HepG2 (cell line): Measurements from ENCODE around the gene STX8. TPM values are rescaled to one million over a fixed set of nuclear protein-coding genes. Genes with fewer than 3 reads are reported as not detected.

Experiments used
- ATAC-seq: fragments of 200-7000 bp; cut with Tn5 transposase; 3 replicates; pipeline ENCODE4 v1.9.1; 2020; ENCODE audit warnings: mild to moderate bottlenecking, moderate library complexity
- BruUV-seq: library from RNA; stranded (reverse); fragments of 400-500 nt; replicated peaks from 2 replicates; lab custom pipeline; 2021; lab: Mats Ljungman, UMichigan
- CTCF ChIA-PET: fragments of 300-600 bp; formaldehyde crosslinking; extraction: SDS; loops from one replicate; lab custom pipeline; 2021; ENCODE audit warnings: low total read pairs, inconsistent platforms, low intra/inter-chr PET ratio; lab: Yijun Ruan, JAX
- POLR2A ChIA-PET: fragments of 350-600 bp; sonication (Branson Sonifier 250); formaldehyde crosslinking; loops from one replicate; lab custom pipeline; 2020; ENCODE audit warnings: antibody characterized with exemption, inconsistent platforms; lab: Yijun Ruan, JAX
- DNase-seq: peaks from one replicate; pipeline ENCODE4 v3.0.0-alpha.2; 2015; ENCODE audit warnings: low spot score
- FAIRE-seq: peaks from 3 replicates; lab custom pipeline; 2011; peaks lifted over from hg19 to GRCh38; lab: Jason Lieb, UNC
- H2AFZ ChIP-seq: one replicate; pipeline ENCODE4 v1.6.1; 2011; ENCODE audit warnings: low read length, inconsistent platforms
- H3K27ac ChIP-seq: fragments of 300-600 bp; 3 replicates; pipeline ENCODE4 v1.8.0; 2011; ENCODE audit warnings: mixed run types, mild to moderate bottlenecking, mixed read lengths, low read length, inconsistent platforms; ENCODE audit not compliant: insufficient read depth; ENCODE audit errors: extremely low read length
- H3K27me3 ChIP-seq, 2 experiments: fragments of 200-600 bp in 1 of 2; 2 replicates in 1 of 2; 3 replicates in 1 of 2; pipeline versions ENCODE4 v1.6.0 to v1.8.0; 2011; ENCODE audit warnings: low read length in 2 of 2, mild to moderate bottlenecking in 2 of 2, moderate library complexity in 2 of 2, inconsistent platforms in 1 of 2; ENCODE audit not compliant: insufficient read depth in 2 of 2, control insufficient read depth in 1 of 2
- H3K36me3 ChIP-seq, 2 experiments: fragments of 200-600 bp in 1 of 2; replicated peaks in 1 of 2; 2 replicates in 1 of 2; 3 replicates in 1 of 2; pipeline versions ENCODE4 v1.5.1 to v1.8.0; 2011; ENCODE audit warnings: low read length in 2 of 2, inconsistent platforms in 1 of 2; ENCODE audit not compliant: insufficient read depth in 2 of 2, control insufficient read depth in 1 of 2
- H3K4me1 ChIP-seq: 2 replicates; pipeline ENCODE4 v1.5.1; 2012; ENCODE audit warnings: low read length, inconsistent platforms; ENCODE audit not compliant: insufficient read depth
- H3K4me2 ChIP-seq: 2 replicates; pipeline ENCODE4 v1.6.0; 2011; ENCODE audit warnings: low read depth, low read length, inconsistent platforms
- H3K4me3 ChIP-seq, 3 experiments: fragments of 200-600 bp in 1 of 3; sonication (generic), shearing (Covaris generic) in 1 of 3; replicated peaks in 1 of 3; 2 replicates each; pipeline ENCODE4 v1.5.1; 2011 to 2016; ENCODE audit warnings: low read length in 3 of 3, inconsistent platforms in 2 of 3, low read depth in 2 of 3, mild to moderate bottlenecking in 2 of 3, control low read depth in 1 of 3, mixed read lengths in 1 of 3; ENCODE audit not compliant: insufficient read depth in 1 of 3
- H3K79me2 ChIP-seq: one replicate; pipeline ENCODE4 v1.6.1; 2011; ENCODE audit warnings: low read length, inconsistent platforms; ENCODE audit not compliant: insufficient read depth
- H3K9ac ChIP-seq: 2 replicates; pipeline ENCODE4 v1.6.0; 2011; ENCODE audit warnings: mild to moderate bottlenecking, low read depth, low read length, inconsistent platforms; ENCODE audit not compliant: insufficient read depth
- H3K9me3 ChIP-seq: 2 replicates; pipeline ENCODE4 v1.5.1; 2012; ENCODE audit warnings: mild to moderate bottlenecking, low read length
- H4K20me1 ChIP-seq: 2 replicates; pipeline ENCODE4 v1.6.0; 2011; ENCODE audit warnings: inconsistent platforms, mild to moderate bottlenecking, low read length, moderate library complexity; ENCODE audit not compliant: insufficient read depth
- AHR ChIP-seq: IDR thresholded peaks from 2 replicates; pipeline ENCODE4 v1.6.1; 2018; ENCODE audit warnings: missing genetic modification reagents, missing compliant biosample characterization
- GMEB1 ChIP-seq: sonication (generic); formaldehyde crosslinking; IDR thresholded peaks from 2 replicates; pipeline ENCODE4 v1.5.1; 2020; ENCODE audit warnings: missing genetic modification reagents, mild to moderate bottlenecking, borderline replicate concordance
- HIVEP1 ChIP-seq: sonication (generic); formaldehyde crosslinking; IDR thresholded peaks from 2 replicates; pipeline ENCODE4 v1.4.0; 2020; ENCODE audit warnings: mild to moderate bottlenecking, missing genetic modification reagents
- HOXA7 ChIP-seq: sonication (generic); formaldehyde crosslinking; IDR thresholded peaks from 2 replicates; pipeline ENCODE4 v1.8.1; 2022; ENCODE audit warnings: mild to moderate bottlenecking, missing genetic modification reagents, moderate library complexity
- MXI1 ChIP-seq: IDR thresholded peaks from 3 replicates; pipeline ENCODE4 v1.6.1; 2012; ENCODE audit warnings: low read depth, low read length, inconsistent platforms, borderline replicate concordance
- NFE2L1 ChIP-seq: sonication (generic); formaldehyde crosslinking; IDR thresholded peaks from 2 replicates; pipeline ENCODE4 v1.4.0; 2020; ENCODE audit warnings: missing genetic modification reagents, mild to moderate bottlenecking, borderline replicate concordance
- NKX3-1 ChIP-seq: sonication (generic); formaldehyde crosslinking; IDR thresholded peaks from 2 replicates; pipeline ENCODE4 v1.5.0; 2020; ENCODE audit warnings: missing genetic modification reagents
- PRDM10 ChIP-seq: sonication (generic); formaldehyde crosslinking; IDR thresholded peaks from 2 replicates; pipeline ENCODE4 v1.4.0; 2020; ENCODE audit warnings: low read depth, missing genetic modification reagents
- WIZ ChIP-seq: sonication (generic); formaldehyde crosslinking; IDR thresholded peaks from 2 replicates; pipeline ENCODE4 v1.5.1; 2020; ENCODE audit warnings: mild to moderate bottlenecking, missing genetic modification reagents
- YEATS2 ChIP-seq: sonication (generic); formaldehyde crosslinking; IDR thresholded peaks from 2 replicates; pipeline ENCODE4 v1.4.0; 2020; ENCODE audit warnings: missing genetic modification reagents, borderline replicate concordance
- ZNF20 ChIP-seq: sonication (generic); formaldehyde crosslinking; IDR thresholded peaks from 2 replicates; pipeline ENCODE4 v1.4.0; 2020; ENCODE audit warnings: mild to moderate bottlenecking, moderate library complexity, missing genetic modification reagents
- ZNF687 ChIP-seq: sonication (generic); formaldehyde crosslinking; IDR thresholded peaks from 2 replicates; pipeline ENCODE4 v1.5.1; 2020; ENCODE audit warnings: mild to moderate bottlenecking, missing genetic modification reagents, moderate library complexity
- WGBS: methylation state at CpG from one replicate; pipeline ENCODE4 v1.1.6; 2017; ENCODE audit warnings: low lambda C conversion rate; 5-methylcytosine and 5-hydroxymethylcytosine counted together
- in situ Hi-C: cut with HindIII; loops from 2 replicates; pipeline ENCODE4 v1.10.0; 2017; ENCODE audit warnings: low pct_unique_long_range_greater_than_20kb; ENCODE audit not compliant: extremely low pct_ligation_motif_present
- intact Hi-C: fragments of 100-400 bp; cut with micrococcal nuclease; formaldehyde crosslinking; loops from one replicate; pipeline ENCODE4 v1.10.0; 2022; ENCODE audit not compliant: unreplicated experiment
- polyA plus RNA-seq, 8 experiments: library from polyadenylated mRNA; depleted of rRNA in 3 of 8; stranded (reverse) in 7 of 8; unstranded in 1 of 8; fragments of >200 nt; fragmentation: Illumina TruSeq in 4 of 8; extraction: Trizol in 4 of 8; gene quantifications; 2 replicates each; pipeline versions ENCODE4 v1.2.1 to v1.2.3, GENCODE V29; 2011 to 2016; ENCODE audit warnings: low read depth in 4 of 8, missing spikeins in 1 of 8, mixed read lengths in 1 of 8; ENCODE audit not compliant: insufficient read depth in 1 of 8
- total RNA-seq, 5 experiments: library from RNA; depleted of rRNA; stranded (reverse); fragments of >200 nt; fragmentation: Illumina TruSeq; extraction: Trizol; gene quantifications; 2 replicates each; pipeline ENCODE4 v1.2.3, GENCODE V29; 2016; ENCODE audit warnings: low read depth in 1 of 5

Gene STX8
- total and polyA plus RNA-seq, 2 of the 13 experiments (the other 11 are each of a cell fraction or from before 2014, with no cell fraction given) = 36.4 to 53.6 TPM

- TF ChIP-seq PRDM10 (CRISPR knock-in tag) = no peak
- no peak for TF ChIP-seq WIZ
- TF ChIP-seq HOXA7 (CRISPR knock-in tag) = no peak
- no peak for TF ChIP-seq GMEB1 (CRISPR knock-in tag)
- TF ChIP-seq ZNF20 = no peak
- no peak for TF ChIP-seq YEATS2 (CRISPR knock-in tag)
Observed at GRCh38 chr17:9256751-9257629, 318.6 kb downstream of the STX8 start (continued).

GRCh38 chr17:9256361-9256750 lies 319.3 kb downstream of the STX8 start:
- H3K27me3 ChIP-seq = no peaks in the 10 kb centered on the region
- DNase-seq = no peak
- H3K27ac ChIP-seq = no peak overlapping the region
- 57% methylated on average over 6 of the region's 6 CpGs for WGBS
- no peaks in the 10 kb centered on the region for H4K20me1 ChIP-seq
- H3K4me1 ChIP-seq = peaks cover 43% of the 10 kb centered on the region
- no peak for FAIRE-seq
- CTCF ChIA-PET = no interaction called here
- no peaks in the 10 kb centered on the region for H3K79me2 ChIP-seq
- no peak overlapping the region for H2AFZ ChIP-seq
- no peak overlapping the region for H3K9ac ChIP-seq
- TF ChIP-seq AHR (CRISPR knock-in tag) (no peak), YEATS2 (CRISPR knock-in tag) (no peak), NFE2L1 (CRISPR knock-in tag) (no peak), HOXA7 (CRISPR knock-in tag) (no peak), ZNF687 (CRISPR knock-in tag) (no peak), HIVEP1 (CRISPR knock-in tag) (no peak), NKX3-1 (CRISPR knock-in tag) (no peak), MXI1 (no peak)
- no peaks in the 10 kb centered on the region for H3K36me3 ChIP-seq
- in situ Hi-C loops (no loop called here), intact Hi-C loops (no loop called here)
- no peak overlapping the region for H3K4me3 ChIP-seq
- POLR2A ChIA-PET = no interaction called here
- BruUV-seq = no TSS peak
- no peaks in the 10 kb centered on the region for H3K9me3 ChIP-seq
- ATAC-seq = no peak
- H3K4me2 ChIP-seq = no peak overlapping the region
